Measurements from ENCODE around the gene KRR1.

DNA sequence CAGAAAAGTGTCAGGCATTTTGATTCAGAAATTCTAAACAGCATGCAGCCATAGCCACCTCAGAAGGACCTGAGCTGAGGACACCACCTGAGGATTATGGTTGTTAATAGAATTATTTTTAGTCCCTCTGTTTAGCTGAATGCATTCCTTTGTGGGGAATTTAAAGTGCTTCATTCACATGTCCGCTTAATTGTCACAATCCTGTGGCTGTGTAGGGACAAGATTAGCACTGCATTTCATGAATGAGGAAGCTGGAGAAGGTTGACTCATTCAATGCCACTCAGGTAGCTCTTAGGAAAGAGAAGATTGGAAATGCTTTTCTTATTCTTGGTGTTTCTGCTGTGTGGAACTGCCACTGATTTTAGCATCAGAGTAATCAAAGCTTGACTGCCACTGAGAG is 42.0 kb upstream of the KRR1 start:
- TF ChIP-seq, protein P1, sequence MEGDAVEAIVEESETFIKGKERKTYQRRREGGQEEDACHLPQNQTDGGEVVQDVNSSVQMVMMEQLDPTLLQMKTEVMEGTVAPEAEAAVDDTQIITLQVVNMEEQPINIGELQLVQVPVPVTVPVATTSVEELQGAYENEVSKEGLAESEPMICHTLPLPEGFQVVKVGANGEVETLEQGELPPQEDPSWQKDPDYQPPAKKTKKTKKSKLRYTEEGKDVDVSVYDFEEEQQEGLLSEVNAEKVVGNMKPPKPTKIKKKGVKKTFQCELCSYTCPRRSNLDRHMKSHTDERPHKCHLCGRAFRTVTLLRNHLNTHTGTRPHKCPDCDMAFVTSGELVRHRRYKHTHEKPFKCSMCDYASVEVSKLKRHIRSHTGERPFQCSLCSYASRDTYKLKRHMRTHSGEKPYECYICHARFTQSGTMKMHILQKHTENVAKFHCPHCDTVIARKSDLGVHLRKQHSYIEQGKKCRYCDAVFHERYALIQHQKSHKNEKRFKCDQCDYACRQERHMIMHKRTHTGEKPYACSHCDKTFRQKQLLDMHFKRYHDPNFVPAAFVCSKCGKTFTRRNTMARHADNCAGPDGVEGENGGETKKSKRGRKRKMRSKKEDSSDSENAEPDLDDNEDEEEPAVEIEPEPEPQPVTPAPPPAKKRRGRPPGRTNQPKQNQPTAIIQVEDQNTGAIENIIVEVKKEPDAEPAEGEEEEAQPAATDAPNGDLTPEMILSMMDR (IDR thresholded peaks at IDR 0.05) = no peak
- TF ChIP-seq, protein P2, sequence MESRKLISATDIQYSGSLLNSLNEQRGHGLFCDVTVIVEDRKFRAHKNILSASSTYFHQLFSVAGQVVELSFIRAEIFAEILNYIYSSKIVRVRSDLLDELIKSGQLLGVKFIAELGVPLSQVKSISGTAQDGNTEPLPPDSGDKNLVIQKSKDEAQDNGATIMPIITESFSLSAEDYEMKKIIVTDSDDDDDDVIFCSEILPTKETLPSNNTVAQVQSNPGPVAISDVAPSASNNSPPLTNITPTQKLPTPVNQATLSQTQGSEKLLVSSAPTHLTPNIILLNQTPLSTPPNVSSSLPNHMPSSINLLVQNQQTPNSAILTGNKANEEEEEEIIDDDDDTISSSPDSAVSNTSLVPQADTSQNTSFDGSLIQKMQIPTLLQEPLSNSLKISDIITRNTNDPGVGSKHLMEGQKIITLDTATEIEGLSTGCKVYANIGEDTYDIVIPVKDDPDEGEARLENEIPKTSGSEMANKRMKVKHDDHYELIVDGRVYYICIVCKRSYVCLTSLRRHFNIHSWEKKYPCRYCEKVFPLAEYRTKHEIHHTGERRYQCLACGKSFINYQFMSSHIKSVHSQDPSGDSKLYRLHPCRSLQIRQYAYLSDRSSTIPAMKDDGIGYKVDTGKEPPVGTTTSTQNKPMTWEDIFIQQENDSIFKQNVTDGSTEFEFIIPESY (IDR thresholded peaks at IDR 0.05; ENCODE audit: borderline replicate concordance, low read depth) = no peak
- TF ChIP-seq CHD2 (IDR thresholded peaks at IDR 0.05; ENCODE audit: low read length, partially characterized antibody) (no peak), RFX5 (IDR thresholded peaks at IDR 0.05; ENCODE audit: low read length) (no peak), SMC3 (IDR thresholded peaks at IDR 0.05; ENCODE audit: low read depth, low read length) (no peak), MEF2A (IDR thresholded peaks at IDR 0.05; ENCODE audit: borderline replicate concordance, low read depth) (no peak), JUND (IDR thresholded peaks at IDR 0.05) (no peak), RCOR1 (IDR thresholded peaks at IDR 0.05; ENCODE audit: low read length) (no peak), EP300 (IDR thresholded peaks at IDR 0.05; ENCODE audit: borderline replicate concordance in 1 of 2, low read depth in 1 of 2, low read length in 1 of 2) (no peak), TEAD4 (IDR thresholded peaks at IDR 0.05; ENCODE audit: borderline replicate concordance, insufficient read depth) (no peak), TCF12 (IDR thresholded peaks at IDR 0.05) (no peak)
- TF ChIP-seq, protein P3, sequence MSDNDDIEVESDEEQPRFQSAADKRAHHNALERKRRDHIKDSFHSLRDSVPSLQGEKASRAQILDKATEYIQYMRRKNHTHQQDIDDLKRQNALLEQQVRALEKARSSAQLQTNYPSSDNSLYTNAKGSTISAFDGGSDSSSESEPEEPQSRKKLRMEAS (IDR thresholded peaks at IDR 0.05; ENCODE audit: low read depth) = no peak
- TF ChIP-seq, protein P4, sequence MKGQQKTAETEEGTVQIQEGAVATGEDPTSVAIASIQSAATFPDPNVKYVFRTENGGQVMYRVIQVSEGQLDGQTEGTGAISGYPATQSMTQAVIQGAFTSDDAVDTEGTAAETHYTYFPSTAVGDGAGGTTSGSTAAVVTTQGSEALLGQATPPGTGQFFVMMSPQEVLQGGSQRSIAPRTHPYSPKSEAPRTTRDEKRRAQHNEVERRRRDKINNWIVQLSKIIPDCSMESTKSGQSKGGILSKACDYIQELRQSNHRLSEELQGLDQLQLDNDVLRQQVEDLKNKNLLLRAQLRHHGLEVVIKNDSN (IDR thresholded peaks at IDR 0.05; ENCODE audit: borderline replicate concordance, low read depth) = no peak
- TF ChIP-seq, protein P5, sequence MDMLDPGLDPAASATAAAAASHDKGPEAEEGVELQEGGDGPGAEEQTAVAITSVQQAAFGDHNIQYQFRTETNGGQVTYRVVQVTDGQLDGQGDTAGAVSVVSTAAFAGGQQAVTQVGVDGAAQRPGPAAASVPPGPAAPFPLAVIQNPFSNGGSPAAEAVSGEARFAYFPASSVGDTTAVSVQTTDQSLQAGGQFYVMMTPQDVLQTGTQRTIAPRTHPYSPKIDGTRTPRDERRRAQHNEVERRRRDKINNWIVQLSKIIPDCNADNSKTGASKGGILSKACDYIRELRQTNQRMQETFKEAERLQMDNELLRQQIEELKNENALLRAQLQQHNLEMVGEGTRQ (IDR thresholded peaks at IDR 0.05; ENCODE audit: borderline replicate concordance, low read depth, low read length) = no peak

Measured in SK-N-SH (cell line).